HL-60 (cell line): ENCODE results near the gene BCAN.

Experiments used
- DNase-seq, 2 experiments: peaks; one replicate each; pipeline ENCODE4 v3.0.0-alpha.2; 2010 to 2020; ENCODE audit warnings: low read depth in 1 of 2, low spot score in 1 of 2
- H3K27ac ChIP-seq: fragments of 250-450 bp; sonication (Bioruptor Pico); replicated peaks from 2 replicates; pipeline ENCODE4 v1.5.1; 2020; ENCODE audit warnings: mild to moderate bottlenecking, moderate library complexity
- H3K27me3 ChIP-seq: fragments of 250-450 bp; sonication (Bioruptor Pico); 2 replicates; pipeline ENCODE4 v1.5.1; 2021; ENCODE audit warnings: mild to moderate bottlenecking, moderate library complexity; ENCODE audit not compliant: insufficient read depth, poor library complexity, severe bottlenecking
- H3K4me3 ChIP-seq: replicated peaks from 2 replicates; pipeline ENCODE4 v1.5.1; 2011; ENCODE audit warnings: mild to moderate bottlenecking, control low read depth, low read length; ENCODE audit not compliant: insufficient read depth
- GABPA ChIP-seq: IDR thresholded peaks from 2 replicates; pipeline ENCODE4 v1.6.1; 2012; ENCODE audit warnings: low read depth
- POLR2AphosphoS5 ChIP-seq: IDR thresholded peaks from 2 replicates; pipeline ENCODE4 v1.6.1; 2012; ENCODE audit warnings: low read depth
- SPI1 ChIP-seq: IDR thresholded peaks from 2 replicates; pipeline ENCODE4 v1.6.1; 2012; ENCODE audit warnings: low read depth, mild to moderate bottlenecking, borderline replicate concordance
- TF ChIP-seq, protein P1 (sequence below): IDR thresholded peaks from one replicate; pipeline ENCODE4 v1.5.1; 2011; ENCODE audit warnings: low read length, control low read depth, inconsistent platforms; ENCODE audit not compliant: insufficient read depth
- TF ChIP-seq, protein P2 (sequence below): IDR thresholded peaks from 2 replicates; pipeline ENCODE4 v1.6.1; 2012; ENCODE audit warnings: low read depth; ENCODE audit not compliant: insufficient replicate concordance

Gene BCAN

DNA sequence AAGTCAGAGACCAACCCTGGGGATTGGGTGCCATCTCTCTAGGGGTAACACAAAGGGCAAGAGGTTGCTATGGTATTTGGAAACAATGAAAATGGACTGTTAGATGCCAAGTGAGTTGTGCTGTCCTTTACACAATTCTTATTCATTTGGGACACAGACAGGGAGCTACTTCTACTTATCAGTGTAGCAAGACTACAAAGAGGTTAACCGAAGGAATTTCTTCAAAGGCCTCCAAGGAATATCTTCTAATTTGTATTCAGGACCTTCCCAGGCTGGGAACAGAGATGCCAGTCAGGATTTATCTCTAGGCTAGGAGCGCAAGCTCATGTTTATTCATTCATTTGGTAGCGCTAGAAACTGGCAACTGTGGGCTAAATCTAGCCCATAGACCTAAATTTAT is 47.7 kb upstream of the BCAN start:
- TF ChIP-seq, protein P1, sequence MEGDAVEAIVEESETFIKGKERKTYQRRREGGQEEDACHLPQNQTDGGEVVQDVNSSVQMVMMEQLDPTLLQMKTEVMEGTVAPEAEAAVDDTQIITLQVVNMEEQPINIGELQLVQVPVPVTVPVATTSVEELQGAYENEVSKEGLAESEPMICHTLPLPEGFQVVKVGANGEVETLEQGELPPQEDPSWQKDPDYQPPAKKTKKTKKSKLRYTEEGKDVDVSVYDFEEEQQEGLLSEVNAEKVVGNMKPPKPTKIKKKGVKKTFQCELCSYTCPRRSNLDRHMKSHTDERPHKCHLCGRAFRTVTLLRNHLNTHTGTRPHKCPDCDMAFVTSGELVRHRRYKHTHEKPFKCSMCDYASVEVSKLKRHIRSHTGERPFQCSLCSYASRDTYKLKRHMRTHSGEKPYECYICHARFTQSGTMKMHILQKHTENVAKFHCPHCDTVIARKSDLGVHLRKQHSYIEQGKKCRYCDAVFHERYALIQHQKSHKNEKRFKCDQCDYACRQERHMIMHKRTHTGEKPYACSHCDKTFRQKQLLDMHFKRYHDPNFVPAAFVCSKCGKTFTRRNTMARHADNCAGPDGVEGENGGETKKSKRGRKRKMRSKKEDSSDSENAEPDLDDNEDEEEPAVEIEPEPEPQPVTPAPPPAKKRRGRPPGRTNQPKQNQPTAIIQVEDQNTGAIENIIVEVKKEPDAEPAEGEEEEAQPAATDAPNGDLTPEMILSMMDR = no peak
- TF ChIP-seq POLR2AphosphoS5 = no peak
- TF ChIP-seq SPI1 = no peak
- TF ChIP-seq GABPA = no peak
- Histone ChIP-seq H3K27ac (no peak overlapping the region), H3K4me3 (no peak overlapping the region), H3K27me3 (no peaks in the 10 kb centered on the region)
- no peak for DNase-seq

DNA sequence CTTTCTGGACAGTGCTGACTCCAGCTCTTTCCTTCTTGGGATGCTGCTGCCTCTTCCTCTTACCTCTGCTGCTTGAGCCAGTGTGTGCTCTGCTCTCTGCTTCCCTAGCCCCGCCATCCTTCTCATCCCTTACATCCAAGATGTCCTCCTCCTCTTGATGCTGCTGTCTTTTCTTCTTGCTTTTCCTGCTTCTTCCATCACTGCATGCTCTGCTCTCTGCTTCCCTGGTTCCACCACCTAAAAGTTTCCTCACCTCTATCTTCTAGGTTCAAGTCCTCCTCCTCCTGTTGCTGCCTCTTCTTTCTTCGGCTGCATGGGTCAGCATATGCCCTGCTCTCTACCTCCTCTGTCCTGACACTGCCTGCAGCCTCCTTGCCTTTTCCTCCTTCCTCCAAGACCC is 46.9 kb upstream of the BCAN start:
- Histone ChIP-seq H3K27ac (no peak overlapping the region), H3K27me3 (no peaks in the 10 kb centered on the region)
- TF ChIP-seq, protein P1 = no peak
- no peak for TF ChIP-seq SPI1
- TF ChIP-seq, protein P2, sequence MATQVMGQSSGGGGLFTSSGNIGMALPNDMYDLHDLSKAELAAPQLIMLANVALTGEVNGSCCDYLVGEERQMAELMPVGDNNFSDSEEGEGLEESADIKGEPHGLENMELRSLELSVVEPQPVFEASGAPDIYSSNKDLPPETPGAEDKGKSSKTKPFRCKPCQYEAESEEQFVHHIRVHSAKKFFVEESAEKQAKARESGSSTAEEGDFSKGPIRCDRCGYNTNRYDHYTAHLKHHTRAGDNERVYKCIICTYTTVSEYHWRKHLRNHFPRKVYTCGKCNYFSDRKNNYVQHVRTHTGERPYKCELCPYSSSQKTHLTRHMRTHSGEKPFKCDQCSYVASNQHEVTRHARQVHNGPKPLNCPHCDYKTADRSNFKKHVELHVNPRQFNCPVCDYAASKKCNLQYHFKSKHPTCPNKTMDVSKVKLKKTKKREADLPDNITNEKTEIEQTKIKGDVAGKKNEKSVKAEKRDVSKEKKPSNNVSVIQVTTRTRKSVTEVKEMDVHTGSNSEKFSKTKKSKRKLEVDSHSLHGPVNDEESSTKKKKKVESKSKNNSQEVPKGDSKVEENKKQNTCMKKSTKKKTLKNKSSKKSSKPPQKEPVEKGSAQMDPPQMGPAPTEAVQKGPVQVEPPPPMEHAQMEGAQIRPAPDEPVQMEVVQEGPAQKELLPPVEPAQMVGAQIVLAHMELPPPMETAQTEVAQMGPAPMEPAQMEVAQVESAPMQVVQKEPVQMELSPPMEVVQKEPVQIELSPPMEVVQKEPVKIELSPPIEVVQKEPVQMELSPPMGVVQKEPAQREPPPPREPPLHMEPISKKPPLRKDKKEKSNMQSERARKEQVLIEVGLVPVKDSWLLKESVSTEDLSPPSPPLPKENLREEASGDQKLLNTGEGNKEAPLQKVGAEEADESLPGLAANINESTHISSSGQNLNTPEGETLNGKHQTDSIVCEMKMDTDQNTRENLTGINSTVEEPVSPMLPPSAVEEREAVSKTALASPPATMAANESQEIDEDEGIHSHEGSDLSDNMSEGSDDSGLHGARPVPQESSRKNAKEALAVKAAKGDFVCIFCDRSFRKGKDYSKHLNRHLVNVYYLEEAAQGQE = no peak
- TF ChIP-seq POLR2AphosphoS5 = no peak
- TF ChIP-seq GABPA = no peak

DNA sequence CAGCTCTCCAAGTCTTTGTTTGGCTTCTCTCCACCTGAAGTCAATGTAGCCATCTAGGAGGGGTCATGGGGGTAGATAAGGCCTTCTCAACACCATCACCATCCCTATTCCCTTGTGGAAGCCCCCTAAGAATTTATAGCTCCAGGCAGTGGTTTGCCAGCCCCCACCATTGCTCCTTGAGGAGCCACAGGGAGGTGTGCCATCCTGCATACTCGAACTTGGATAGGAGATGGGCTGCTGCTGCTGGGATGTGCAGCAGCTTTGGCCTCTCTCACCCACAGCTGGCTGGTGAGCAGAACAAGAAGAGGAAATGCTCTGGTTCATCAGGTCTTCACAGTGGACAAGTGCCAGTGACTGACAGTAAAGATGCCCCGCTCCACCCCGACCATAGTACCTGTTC is 45.5 kb upstream of the BCAN start:
- TF ChIP-seq POLR2AphosphoS5 (no peak), SPI1 (no peak), GABPA (no peak)
- TF ChIP-seq, protein P2 = no peak
- TF ChIP-seq, protein P1 = no peak
- Histone ChIP-seq H3K27ac (no peak overlapping the region), H3K4me3 (no peak overlapping the region), H3K27me3 (no peaks in the 10 kb centered on the region)
- DNase-seq = no peak

More for the DNA sequence above, 46.9 kb upstream of the BCAN start:
- H3K4me3 ChIP-seq = no peak overlapping the region
- DNase-seq = no peak

DNA sequence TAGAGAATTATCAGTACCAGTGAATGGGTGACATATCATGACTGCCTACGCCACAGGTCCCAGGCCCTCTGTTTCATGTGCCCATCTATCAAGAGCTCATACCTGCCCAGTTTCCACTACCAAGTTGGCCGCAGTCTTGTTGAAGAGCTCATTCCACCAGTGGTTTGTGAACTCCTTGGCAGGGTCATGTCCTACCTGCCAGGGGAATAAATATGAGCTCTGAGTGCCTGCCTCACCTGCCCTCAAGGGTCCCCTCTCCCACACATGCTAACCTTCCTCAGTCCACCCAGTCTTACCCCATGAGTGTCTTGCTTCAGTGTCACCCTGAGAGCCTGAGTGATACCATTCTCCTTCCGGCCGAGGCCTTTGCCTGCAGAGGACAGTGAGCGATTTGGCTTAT is 43.8 kb upstream of the BCAN start:
- no peak overlapping the region for H3K27ac ChIP-seq
- H3K27me3 ChIP-seq = no peaks in the 10 kb centered on the region
- H3K4me3 ChIP-seq = no peak overlapping the region
- TF ChIP-seq, protein P2 = no peak
- no peak for DNase-seq
